SK-N-SH (cell line): ENCODE measurements around the gene FAM149A. TPM values are rescaled to one million over a fixed set of nuclear protein-coding genes. Genes with fewer than 3 reads are reported as not detected.

Experiments used
- CTCF ChIA-PET: fragments of 300-600, 350-600 bp; formaldehyde crosslinking; extraction: SDS; loops from one replicate; lab custom pipeline; 2021; lab: Yijun Ruan, JAX
- POLR2A ChIA-PET: fragments of 350-600 bp; sonication (Branson Sonifier 250); formaldehyde crosslinking; extraction: SDS; loops from one replicate; lab custom pipeline; 2020; ENCODE audit warnings: antibody characterized with exemption, inconsistent platforms; lab: Yijun Ruan, JAX
- DNase-seq: peaks from one replicate; pipeline ENCODE4 v3.0.0; 2012
- H2AFZ ChIP-seq: fragments of 200-600 bp; sonication (generic); 2 replicates; pipeline ENCODE4 v1.8.1; 2016; ENCODE audit warnings: antibody characterized with exemption, mild to moderate bottlenecking, low read depth
- H3F3A ChIP-seq: fragments of 200-600 bp; sonication (generic); replicated peaks from 2 replicates; pipeline ENCODE3; 2016; ENCODE audit warnings: antibody characterized with exemption, mild to moderate bottlenecking; ENCODE audit not compliant: insufficient read depth
- H3K27ac ChIP-seq, 2 experiments: fragments of 200-500 bp in 1 of 2; fragments of 200-600 bp in 1 of 2; sonication (Bioruptor generic) in 1 of 2; sonication (generic), shearing (Covaris generic) in 1 of 2; 2 replicates each; pipeline versions ENCODE4 v1.5.1 to v1.6.1; 2014 to 2016; ENCODE audit warnings: low read depth in 2 of 2, inconsistent platforms in 1 of 2, low read length in 1 of 2, mild to moderate bottlenecking in 1 of 2, mixed read lengths in 1 of 2
- H3K27me3 ChIP-seq: fragments of 200-600 bp; sonication (generic), shearing (Covaris generic); 2 replicates; pipeline ENCODE4 v1.6.1; 2016; ENCODE audit warnings: mixed run types; ENCODE audit not compliant: insufficient read depth
- H3K36me3 ChIP-seq, 2 experiments: fragments of 200-500 bp in 1 of 2; fragments of 200-600 bp in 1 of 2; sonication (Bioruptor generic) in 1 of 2; sonication (generic) in 1 of 2; replicated peaks in 1 of 2; 2 replicates each; pipeline versions ENCODE3 to v1.5.1; 2014 to 2016; ENCODE audit warnings: low read length in 1 of 2, mild to moderate bottlenecking in 1 of 2; ENCODE audit not compliant: insufficient read depth in 2 of 2, control insufficient read depth in 1 of 2
- H3K4me1 ChIP-seq, 2 experiments: fragments of 200-500 bp in 1 of 2; fragments of 200-600 bp in 1 of 2; sonication (Bioruptor generic) in 1 of 2; sonication (generic), shearing (Covaris generic) in 1 of 2; 2 replicates each; pipeline versions ENCODE4 v1.5.1 to v1.6.1; 2014 to 2016; ENCODE audit warnings: low read depth in 1 of 2, low read length in 1 of 2, mixed run types in 1 of 2; ENCODE audit not compliant: insufficient read depth in 2 of 2, control insufficient read depth in 1 of 2
- H3K4me2 ChIP-seq: fragments of 200-600 bp; sonication (generic), shearing (Covaris generic); 2 replicates; pipeline ENCODE4 v1.6.1; 2017; ENCODE audit warnings: mixed run types
- H3K4me3 ChIP-seq, 2 experiments: fragments of 200-500 bp in 1 of 2; fragments of 200-600 bp in 1 of 2; sonication (Bioruptor generic) in 1 of 2; sonication (generic), shearing (Covaris generic) in 1 of 2; 2 replicates each; pipeline versions ENCODE4 v1.5.1 to v1.8.1; 2014 to 2016; ENCODE audit warnings: low read depth in 2 of 2, inconsistent platforms in 1 of 2, low read length in 1 of 2, mild to moderate bottlenecking in 1 of 2, mixed read lengths in 1 of 2, moderate library complexity in 1 of 2
- H3K79me2 ChIP-seq: fragments of 200-600 bp; sonication (generic); 2 replicates; pipeline ENCODE4 v1.8.1; 2017; ENCODE audit warnings: mild to moderate bottlenecking; ENCODE audit not compliant: insufficient read depth
- H3K9ac ChIP-seq: fragments of 200-600 bp; sonication (generic); 2 replicates; pipeline ENCODE4 v1.6.1; 2017; ENCODE audit warnings: mixed run types
- H3K9me2 ChIP-seq: fragments of 200-600 bp; sonication (generic); 2 replicates; pipeline ENCODE4 v1.6.1; 2017; ENCODE audit warnings: mixed run types
- H3K9me3 ChIP-seq: fragments of 200-600 bp; sonication (generic); 2 replicates; pipeline ENCODE4 v1.6.1; 2017; ENCODE audit warnings: mixed run types, mild to moderate bottlenecking, moderate library complexity
- H4K20me1 ChIP-seq: fragments of 200-600 bp; sonication (generic); 2 replicates; pipeline ENCODE4 v1.6.1; 2017; ENCODE audit warnings: mild to moderate bottlenecking, mixed run types; ENCODE audit not compliant: insufficient read depth
- CHD2 ChIP-seq: fragments of 150-350 bp; IDR thresholded peaks from 2 replicates; pipeline ENCODE4 v1.6.1; 2018; ENCODE audit warnings: low read length; ENCODE audit not compliant: partially characterized antibody
- ELF1 ChIP-seq: IDR thresholded peaks from 2 replicates; pipeline ENCODE4 v1.4.0; 2012
- EZH2phosphoT487 ChIP-seq: fragments of 200-600 bp; sonication (generic); IDR thresholded peaks from 2 replicates; pipeline ENCODE4 v1.6.1; 2017; ENCODE audit warnings: low read depth, mixed run types, mild to moderate bottlenecking, antibody characterized with exemption, moderate library complexity, borderline replicate concordance
- FOXJ3 ChIP-seq: sonication (generic); formaldehyde crosslinking; IDR thresholded peaks from 2 replicates; pipeline ENCODE4 v1.5.1; 2020; ENCODE audit warnings: mild to moderate bottlenecking, missing genetic modification reagents
- GATA2 ChIP-seq: sonication (generic); formaldehyde crosslinking; IDR thresholded peaks from 2 replicates; pipeline ENCODE4 v1.5.0; 2020; ENCODE audit warnings: mild to moderate bottlenecking, missing genetic modification reagents
- IRF3 ChIP-seq: fragments of 150-350 bp; IDR thresholded peaks from 2 replicates; pipeline ENCODE4 v1.6.1; 2016; ENCODE audit warnings: mild to moderate bottlenecking, low read depth, low read length
- MAX ChIP-seq: IDR thresholded peaks from 2 replicates; pipeline ENCODE4 v1.4.0; 2012; ENCODE audit warnings: low read depth
- MEF2A ChIP-seq: IDR thresholded peaks from 2 replicates; pipeline ENCODE4 v1.4.0; 2012; ENCODE audit warnings: low read depth, borderline replicate concordance
- MXI1 ChIP-seq: IDR thresholded peaks from 2 replicates; pipeline ENCODE4 v1.6.1; 2012; ENCODE audit warnings: mild to moderate bottlenecking, low read depth, low read length, improper control_type of control experiment
- PBX3 ChIP-seq: IDR thresholded peaks from 2 replicates; pipeline ENCODE4; 2012
- RAD21 ChIP-seq: IDR thresholded peaks from 2 replicates; pipeline ENCODE4 v1.6.1; 2012; ENCODE audit warnings: mild to moderate bottlenecking, low read length
- RCOR1 ChIP-seq: fragments of 150-350 bp; IDR thresholded peaks from 2 replicates; pipeline ENCODE4 v1.6.1; 2017; ENCODE audit warnings: antibody characterized with exemption, low read length
- RFX5 ChIP-seq: IDR thresholded peaks from 2 replicates; pipeline ENCODE4 v1.6.1; 2012; ENCODE audit warnings: mild to moderate bottlenecking, improper control_type of control experiment, low read length
- RXRA ChIP-seq: IDR thresholded peaks from 2 replicates; pipeline ENCODE4 v1.4.0; 2012; ENCODE audit warnings: low read depth, mild to moderate bottlenecking, borderline replicate concordance
- TCF12 ChIP-seq: IDR thresholded peaks from 2 replicates; pipeline ENCODE4 v1.4.0; 2012
- TEAD4 ChIP-seq: IDR thresholded peaks from 2 replicates; pipeline ENCODE4 v1.4.0; 2012; ENCODE audit warnings: mild to moderate bottlenecking, borderline replicate concordance; ENCODE audit not compliant: insufficient read depth
- USF1 ChIP-seq: IDR thresholded peaks from 2 replicates; pipeline ENCODE4 v1.4.0; 2012; ENCODE audit warnings: low read depth, borderline replicate concordance
- USF2 ChIP-seq: fragments of 150-350 bp; IDR thresholded peaks from 2 replicates; pipeline ENCODE4 v1.6.1; 2017; ENCODE audit warnings: antibody characterized with exemption, low read length, low read depth, borderline replicate concordance
- YY1 ChIP-seq: IDR thresholded peaks from 2 replicates; pipeline ENCODE4 v1.4.0; 2012; ENCODE audit warnings: low read depth, mild to moderate bottlenecking
- ZBTB33 ChIP-seq: IDR thresholded peaks from 2 replicates; pipeline ENCODE4 v1.4.0; 2012; ENCODE audit warnings: low read depth, borderline replicate concordance
- WGBS: methylation state at CpG from one replicate; pipeline ENCODE4 v1.1.6; 2017; ENCODE audit warnings: low lambda C conversion rate; 5-methylcytosine and 5-hydroxymethylcytosine counted together
- polyA plus RNA-seq, 3 experiments: library from polyadenylated mRNA; depleted of rRNA; stranded (reverse); fragments of >200 nt; gene quantifications; 2 replicates each; pipeline ENCODE4 v1.2.3, GENCODE V29; 2012

Gene FAM149A
- polyA plus RNA-seq, 1 of the 3 experiments (the other 2 are of a cell fraction), result 0.38 TPM

GRCh38 chr4:186078981-186079638 lies 25.4 kb upstream of the FAM149A start (continued):
- TF ChIP-seq FOXJ3 (CRISPR knock-in tag), result no peak
- TF ChIP-seq TEAD4, result no peak
- TF ChIP-seq RFX5, result no peak
- TF ChIP-seq YY1, result no peak
- no peak for TF ChIP-seq CHD2
- no peak for TF ChIP-seq USF2
- TF ChIP-seq IRF3, result no peak
- TF ChIP-seq ELF1, result no peak

GRCh38 chr4:186079694-186080093 lies 24.8 kb upstream of the FAM149A start:
- Histone ChIP-seq H4K20me1 (no peaks in the 10 kb centered on the region), H3K9ac (no peak overlapping the region), H3K27me3 (no peaks in the 10 kb centered on the region), H3K27ac (no peak overlapping the region), H3K9me2 (0 out of 2 replicates have a peak, but pooled peaks cover 3% of the 10 kb centered on the region), H2AFZ (no peak overlapping the region), H3K4me1 (peaks cover 0 to 3% of the 10 kb centered on the region in 2 experiments; a peak in 1 of 4 replicates), H3K4me2 (no peak overlapping the region), H3K4me3 (no peak overlapping the region), H3K79me2 (no peaks in the 10 kb centered on the region)
- no peak for DNase-seq
- POLR2A ChIA-PET, result no interaction called here
- no peak for TF ChIP-seq MXI1
- TF ChIP-seq IRF3, result no peak
- no peak for TF ChIP-seq ELF1
- no peak for TF ChIP-seq MEF2A
- no peak for TF ChIP-seq RAD21
- no peak for TF ChIP-seq EZH2phosphoT487
- no peak for TF ChIP-seq RCOR1
- no peak for TF ChIP-seq RXRA
- no peak for TF ChIP-seq MAX
- no peak for TF ChIP-seq ZBTB33
- TF ChIP-seq GATA2, result no peak
- TF ChIP-seq USF1, result no peak
- TF ChIP-seq PBX3, result no peak
- TF ChIP-seq TCF12, result no peak
- TF ChIP-seq YY1, result no peak
- no peak for TF ChIP-seq RFX5
- TF ChIP-seq, all 33 proteins: peak for 0
- CTCF ChIA-PET, result interaction anchor here (0.7 to 1.9 kb wide), 5 partner anchors 11 to 1087 kb away, joined by 3 to 6 read pairs (median 4); partner anchors contain the start of gene TLR3
- Histone ChIP-seq H3K36me3 (no peaks in the 10 kb centered on the region), H3F3A (no peaks in the 10 kb centered on the region), H3K9me3 (no peaks in the 10 kb centered on the region)
- 76% methylated on average over 9 of the region's 9 CpGs for WGBS
